Measurements from ENCODE around the gene FGD3. TPM values are rescaled to one million over a fixed set of nuclear protein-coding genes. Genes with fewer than 3 reads are reported as not detected.

FGD3 gene
- total and polyA plus RNA-seq, 2 of the 8 experiments (the other 6 are each of a cell fraction or from before 2014, with no cell fraction given): 1.4 to 1.9 TPM

- TF ChIP-seq E2F6 (IDR thresholded peaks at IDR 0.05) (no peak), BRCA1 (IDR thresholded peaks at IDR 0.05; ENCODE audit: low read depth, low read length) (no peak), YY1 (IDR thresholded peaks at IDR 0.05; ENCODE audit: low read depth, low read length) (no peak), MAFK (IDR thresholded peaks at IDR 0.05; ENCODE audit: low read depth, low read length) (no peak)
- TF ChIP-seq, protein P1, sequence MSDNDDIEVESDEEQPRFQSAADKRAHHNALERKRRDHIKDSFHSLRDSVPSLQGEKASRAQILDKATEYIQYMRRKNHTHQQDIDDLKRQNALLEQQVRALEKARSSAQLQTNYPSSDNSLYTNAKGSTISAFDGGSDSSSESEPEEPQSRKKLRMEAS (IDR thresholded peaks at IDR 0.05): no peak
Measured at GRCh38 chr9:93022066-93022465, 74.7 kb downstream of the FGD3 start (continued).

Data from H1 (cell line).